D721Med (cell line): Measurements from ENCODE around the gene LY6G5C.

ENCODE experiments used
- DNase-seq: peaks from one replicate; pipeline ENCODE4 v3.0.0; 2011; ENCODE audit warnings: low spot score; ENCODE audit not compliant: insufficient read length
- FAIRE-seq: peaks from 2 replicates; lab custom pipeline; 2011; peaks lifted over from hg19 to GRCh38; lab: Jason Lieb, UNC
- CTCF ChIP-seq: IDR thresholded peaks from 2 replicates; pipeline ENCODE4 v1.5.1; 2012; ENCODE audit warnings: mild to moderate bottlenecking, control low read depth; ENCODE audit not compliant: insufficient read depth; ENCODE audit errors: missing control alignments

Gene LY6G5C

DNA sequence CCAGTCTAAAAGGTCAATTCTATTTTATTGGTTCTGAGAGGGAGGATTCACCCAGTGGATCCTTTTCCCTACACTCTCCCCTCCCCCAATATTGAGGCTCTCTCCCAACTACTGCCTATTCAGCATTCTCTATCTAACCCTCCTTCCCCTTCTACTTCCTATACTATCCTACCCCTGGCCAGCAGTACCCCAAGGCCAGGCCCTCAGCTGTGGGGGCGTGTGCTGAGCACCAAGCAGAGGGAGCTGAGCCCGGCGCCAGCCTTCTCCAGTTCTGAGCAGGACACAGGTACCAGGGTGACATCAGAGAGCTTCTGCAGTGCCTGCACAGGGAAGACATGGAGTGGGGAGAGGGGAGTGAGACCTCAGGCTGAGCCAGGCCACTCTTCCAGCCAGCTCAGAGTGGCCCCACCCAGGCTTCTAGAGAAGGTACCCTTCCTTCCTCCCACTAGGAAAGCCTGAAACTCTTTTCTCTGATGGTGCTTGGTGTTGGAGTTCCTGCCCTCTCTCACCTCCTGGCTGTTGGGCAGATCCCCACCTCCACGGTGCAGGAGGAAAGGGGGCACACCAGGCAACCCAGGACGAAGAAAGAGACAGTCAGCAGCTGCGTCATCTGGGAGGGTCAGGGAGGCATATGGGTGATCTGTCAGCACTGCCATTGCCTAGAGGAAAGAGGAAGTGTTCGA lies 46.3 kb upstream of the LY6G5C start:
- FAIRE-seq (no peak), DNase-seq (no peak)
- TF ChIP-seq CTCF = no peak

- no peak for TF ChIP-seq CTCF
- DNase-seq = no peak
- no peak for FAIRE-seq
Measured at GRCh38 chr6:31725502-31726350, 44.9 kb upstream of the LY6G5C start.

- DNase-seq (no peak), FAIRE-seq (no peak)
- TF ChIP-seq CTCF = no peak
Measured at GRCh38 chr6:31723980-31724691, 43.3 kb upstream of the LY6G5C start.

DNA sequence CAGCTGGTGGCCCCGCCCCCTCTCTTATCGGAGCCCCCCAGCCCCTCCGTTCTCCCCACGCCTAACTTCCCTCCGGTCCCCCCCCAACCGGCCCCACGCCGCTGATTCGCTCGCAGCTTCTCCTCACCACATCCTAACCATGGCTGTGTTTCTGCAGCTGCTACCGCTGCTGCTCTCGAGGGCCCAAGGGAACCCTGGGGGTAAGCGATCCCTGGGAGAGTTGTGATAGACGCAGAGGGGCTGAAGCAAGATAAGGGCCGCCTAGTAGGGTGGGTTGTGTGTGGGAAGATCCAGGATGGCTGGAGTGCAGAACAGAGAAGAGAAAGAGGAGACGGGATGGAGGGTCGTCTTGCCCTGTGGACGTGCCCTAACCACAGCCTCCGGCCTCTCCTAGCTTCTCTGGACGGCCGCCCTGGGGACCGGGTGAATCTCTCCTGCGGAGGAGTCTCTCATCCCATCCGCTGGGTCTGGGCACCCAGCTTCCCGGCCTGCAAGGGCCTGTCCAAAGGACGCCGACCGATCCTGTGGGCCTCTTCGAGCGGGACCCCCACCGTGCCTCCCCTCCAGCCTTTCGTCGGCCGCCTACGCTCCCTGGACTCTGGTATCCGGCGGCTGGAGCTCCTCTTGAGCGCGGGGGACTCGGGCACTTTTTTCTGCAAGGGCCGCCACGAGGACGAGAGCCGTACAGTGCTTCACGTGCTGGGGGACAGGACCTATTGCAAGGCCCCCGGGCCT lies 42.5 kb upstream of the LY6G5C start, which contains the start of gene MPIG6B:
Gene MPIG6B, plus strand, starts transcription at position 129 of the 735 bp plus-strand sequence. Its CDS starts 11 bp downstream, at position 140.
- no peak for FAIRE-seq

GRCh38 chr6:31722173-31722572 lies 41.3 kb upstream of the LY6G5C start:
- no peak for TF ChIP-seq CTCF
- DNase-seq = no peak
- no peak for FAIRE-seq

More for the DNA sequence above, 42.5 kb upstream of the LY6G5C start, which contains the start of gene MPIG6B:
- no peak for TF ChIP-seq CTCF
- DNase-seq = no peak

DNA sequence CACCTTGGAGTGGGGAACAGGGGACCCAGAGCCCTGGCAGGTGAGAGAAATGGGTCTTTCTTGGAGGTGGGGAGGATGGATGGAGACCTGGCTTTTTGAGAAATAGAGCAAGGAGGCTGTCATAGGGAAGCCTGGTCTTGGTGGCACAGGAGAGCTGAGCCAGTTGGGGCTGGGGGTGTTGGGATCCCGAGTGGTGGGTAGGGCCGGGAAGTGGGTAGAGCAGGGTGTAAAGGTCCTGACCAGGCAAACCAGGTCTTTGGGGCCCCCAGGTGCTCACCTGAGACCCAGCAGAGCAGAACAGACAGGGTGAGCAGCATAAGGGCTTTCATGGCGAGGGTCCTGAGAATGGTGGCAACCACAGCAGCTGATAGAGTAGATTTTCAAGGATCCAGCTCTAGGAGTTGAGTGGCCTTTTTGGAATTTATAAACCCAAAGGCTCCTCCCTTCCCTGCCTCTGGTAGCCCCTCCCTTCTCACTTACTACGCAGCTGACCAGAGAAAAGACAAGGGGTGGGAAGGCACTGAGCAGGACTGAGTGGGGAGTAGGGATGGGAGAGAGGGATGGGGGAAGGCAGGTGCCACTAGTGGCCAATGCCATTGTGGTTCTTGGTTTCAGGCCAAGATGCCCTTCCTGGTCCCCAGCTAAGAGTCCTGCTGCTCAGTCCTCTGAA lies 40.6 kb upstream of the LY6G5C start, which contains the start of gene LY6G6C:
Gene LY6G6C, minus strand, starts transcription at position 396 of the 670 bp plus-strand sequence. Its CDS starts 67 bp downstream, at position 329.
- TF ChIP-seq CTCF = no peak
- DNase-seq = no peak
- FAIRE-seq = no peak
